Iris pigment epithelial cell (primary cell): ENCODE results near the gene GUCD1.
A peak's percentile ranks its signal among the peaks of the same experiment; 100 is the strongest.
"Not testable (repeated sequence)": the region's sequence is repeated elsewhere in the genome, so short reads cannot be mapped to it uniquely, and the experiment has no call there.

Source experiments
- DNase-seq: peaks from one replicate; pipeline ENCODE4 v3.0.0-alpha.2; 2011; ENCODE audit warnings: low read depth

GUCD1 gene

DNA sequence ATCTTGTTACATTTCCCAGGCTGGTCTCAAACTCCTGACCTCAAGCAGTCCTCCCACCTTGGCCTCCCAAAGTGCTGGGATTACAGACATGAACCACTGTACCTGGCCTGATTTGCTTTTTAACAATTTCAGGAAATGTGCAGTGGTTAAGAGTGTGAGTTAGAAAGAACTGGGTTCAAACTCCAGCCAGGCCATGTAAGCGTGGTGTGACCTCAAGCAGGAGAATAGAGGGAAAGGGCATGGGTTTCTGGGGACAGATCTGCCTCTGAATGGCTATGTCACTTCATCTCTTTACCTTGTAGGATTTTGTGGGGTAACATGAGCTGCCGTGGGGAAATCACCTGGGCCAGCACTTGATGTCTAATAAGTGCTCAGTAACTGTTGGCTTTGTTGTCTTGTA is 10.1 kb upstream of the GUCD1 start:
- DNase-seq, result no peak

DNA sequence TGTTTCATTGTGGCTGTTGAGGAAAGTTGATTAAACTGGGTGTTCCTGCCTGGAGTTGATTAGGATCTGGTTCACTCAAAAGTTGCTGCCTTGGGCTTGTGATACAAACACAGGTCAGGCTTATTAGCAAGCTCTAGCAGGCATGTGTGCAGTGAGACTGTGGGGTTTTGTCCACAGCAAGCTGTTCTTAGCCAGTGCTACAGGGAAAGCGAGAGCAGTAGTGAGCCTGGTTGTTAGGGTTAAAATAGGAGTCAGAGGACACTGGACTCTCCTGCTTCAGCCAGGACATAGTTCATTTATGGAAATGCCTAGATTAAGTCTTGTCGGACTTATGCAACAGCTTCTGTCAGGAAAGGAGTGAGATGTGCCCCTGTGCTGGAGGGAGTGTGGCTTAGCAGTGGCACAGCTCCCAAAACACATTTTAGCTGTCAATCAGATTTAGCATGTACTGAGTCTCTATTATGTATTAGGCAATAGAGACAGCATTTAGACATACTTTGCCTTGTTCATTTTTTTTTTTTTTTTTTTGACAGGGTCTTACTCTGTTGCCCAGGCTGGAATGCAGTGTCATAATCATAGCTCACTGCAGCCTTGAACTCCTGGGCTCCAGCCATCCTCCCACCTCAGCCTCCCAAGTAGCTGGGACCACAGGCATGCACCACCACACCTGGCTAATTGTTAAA is 9.6 kb upstream of the GUCD1 start:
- DNase-seq, result peak; percentile 78

DNA sequence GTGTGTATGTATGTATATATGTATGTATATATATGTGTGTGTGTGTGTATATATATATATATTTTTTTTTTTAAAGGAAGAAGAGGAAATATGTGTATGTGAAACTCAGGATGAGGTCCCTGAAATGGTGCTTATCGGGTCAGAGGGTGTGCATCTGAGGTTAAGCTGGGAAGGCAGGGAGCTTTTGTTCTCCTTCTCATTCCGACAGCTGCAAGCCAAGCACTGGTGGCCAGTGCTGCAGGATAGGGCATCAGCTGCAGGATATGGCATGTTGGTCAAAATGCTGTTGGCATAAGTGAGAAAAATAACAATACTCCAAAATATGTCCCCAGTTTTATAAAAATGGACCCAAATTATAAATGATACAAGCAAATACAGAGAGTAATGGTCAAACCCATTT is 8.3 kb upstream of the GUCD1 start:
- DNase-seq, result no peak

DNA sequence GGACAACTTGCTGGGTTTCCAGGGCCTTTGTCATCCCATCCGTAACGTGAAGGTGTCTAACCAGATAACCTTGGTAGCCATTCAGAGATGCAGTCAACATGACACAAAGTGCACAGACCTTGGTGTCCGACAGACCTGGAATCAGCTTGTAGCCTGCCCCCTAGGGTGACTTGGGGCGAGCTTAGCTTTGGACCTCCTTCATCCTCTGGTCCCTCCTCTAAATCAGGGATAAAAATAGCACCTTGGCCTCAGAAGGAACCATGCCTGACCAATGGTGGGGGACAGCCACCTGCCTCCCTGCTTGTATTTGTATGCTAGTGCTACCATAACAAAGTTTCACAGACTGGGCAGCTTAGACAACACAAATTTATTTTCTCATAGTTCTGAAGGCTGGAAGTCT is 4.5 kb upstream of the GUCD1 start:
- no peak for DNase-seq

DNA sequence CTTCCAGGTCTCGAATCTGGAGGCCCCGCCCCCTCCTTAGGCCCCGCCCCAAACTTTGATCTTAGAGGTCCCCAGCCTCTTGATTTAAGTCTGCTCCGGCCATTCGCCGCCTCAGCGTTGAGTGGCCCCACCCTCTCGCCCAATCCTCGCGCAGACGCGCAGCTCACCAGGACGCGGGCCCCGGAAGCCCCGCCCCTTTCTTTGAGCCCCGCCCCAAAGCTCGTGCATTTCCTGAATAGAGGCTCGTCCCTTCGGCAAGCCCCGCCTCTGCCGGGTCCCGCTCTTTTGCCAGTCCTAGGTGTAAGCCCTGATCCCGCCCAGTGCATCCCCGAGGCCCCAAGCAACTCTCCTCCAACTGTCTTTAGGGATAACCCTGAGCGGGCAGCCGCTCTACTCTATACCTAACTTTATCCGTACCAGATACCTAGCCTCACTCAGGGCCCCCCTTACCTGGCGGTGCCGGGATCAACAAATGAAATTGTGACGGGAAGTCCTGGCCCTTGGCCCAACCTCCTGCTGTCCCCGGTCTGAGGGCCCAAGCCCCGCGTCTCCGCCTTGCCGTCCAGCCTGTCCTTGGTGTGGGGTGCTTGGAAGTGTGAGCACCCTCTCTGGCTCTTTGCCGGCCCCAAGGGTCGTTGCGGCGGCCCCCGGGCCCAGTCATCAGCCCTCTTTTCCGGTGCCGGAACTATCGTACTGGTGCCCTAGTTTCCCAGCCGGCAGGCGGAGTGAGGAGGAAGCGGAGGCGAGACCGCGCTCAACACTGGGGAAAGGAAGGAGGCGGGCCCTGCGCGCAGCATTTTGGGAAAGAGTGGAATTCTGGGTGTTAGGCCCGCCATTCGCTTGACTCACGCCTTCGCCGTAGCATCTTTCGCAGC is 464 bp upstream of the GUCD1 start, which contains the start of gene SNRPD3:
TSS of gene SNRPD3 (plus strand) at position 835 of the 875 bp plus-strand sequence. CDS start 1,676 bp downstream, outside the sequence.
- peak; percentile 98 for DNase-seq

DNA sequence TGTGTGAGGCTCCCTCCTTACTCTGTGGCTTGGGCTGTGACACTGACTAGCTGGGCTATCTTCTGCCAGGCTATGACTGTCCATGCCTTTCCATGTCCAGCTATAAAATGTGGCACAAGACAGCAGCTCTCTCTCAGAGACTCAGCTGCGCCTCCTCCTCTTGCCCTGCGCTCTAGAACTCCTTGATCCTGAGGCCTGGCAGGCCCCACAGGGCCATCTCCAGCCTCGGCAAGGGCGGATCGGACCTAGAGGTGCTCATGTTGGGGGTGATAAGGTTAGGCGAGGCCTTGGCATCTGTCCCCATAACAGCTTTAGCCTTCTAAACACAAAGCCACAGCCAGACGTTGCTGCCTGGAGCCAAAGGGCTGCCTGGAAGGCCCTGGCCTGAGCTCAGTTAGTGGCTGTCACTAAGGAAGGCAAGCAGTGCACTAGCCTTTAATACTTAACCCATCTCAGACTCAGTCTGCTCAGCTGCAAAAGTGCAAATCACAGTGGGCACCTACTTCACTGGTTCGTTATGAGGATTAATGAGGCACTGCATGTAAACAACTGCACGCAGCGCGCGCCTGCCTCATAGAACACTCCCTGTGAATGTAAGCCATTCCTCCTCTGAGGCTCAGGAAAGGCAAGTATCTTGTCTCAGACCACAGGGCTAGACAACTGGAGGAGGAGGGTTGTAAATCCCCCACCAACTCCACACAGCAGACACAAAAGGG is 1.2 kb downstream of the GUCD1 start:
- no peak for DNase-seq

DNA sequence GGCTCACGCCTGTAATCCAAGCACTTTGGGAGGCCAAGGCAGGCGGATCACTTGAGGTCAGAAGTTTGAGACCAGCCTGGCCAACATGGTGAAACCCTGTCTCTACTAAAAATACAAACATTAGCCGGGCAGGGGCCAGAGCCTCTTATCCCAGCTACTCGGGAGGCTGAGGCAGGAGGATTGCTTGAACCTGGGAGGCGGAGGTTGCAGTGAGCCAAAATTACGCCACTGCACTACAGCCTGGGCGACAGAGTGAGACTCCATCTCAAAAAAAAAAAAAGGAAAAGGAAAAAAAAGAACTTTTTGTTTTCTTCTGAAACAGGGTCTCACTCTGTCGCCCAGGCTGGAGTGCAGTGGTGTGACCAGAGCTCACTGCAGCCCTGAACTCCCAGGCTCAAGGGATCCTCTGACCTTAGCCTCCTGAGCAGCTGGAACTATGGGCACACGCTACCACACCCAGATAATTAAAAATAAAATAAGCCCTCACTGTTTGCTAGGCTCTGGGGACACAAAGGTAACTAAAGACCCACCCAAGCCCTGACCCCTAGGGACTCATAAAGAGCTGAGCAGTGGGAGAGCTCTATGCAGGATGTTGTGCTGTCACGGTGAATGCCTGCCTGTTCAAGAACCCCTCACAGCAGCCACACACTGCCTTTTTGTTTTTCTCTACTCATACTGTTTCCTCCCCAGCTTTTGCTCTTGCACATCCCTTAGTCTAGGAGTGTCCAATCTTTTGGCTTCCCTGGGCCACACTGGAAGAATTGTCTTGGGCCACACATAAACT is 2.2 kb downstream of the GUCD1 start:
- DNase-seq, result not testable (repeated sequence)

DNA sequence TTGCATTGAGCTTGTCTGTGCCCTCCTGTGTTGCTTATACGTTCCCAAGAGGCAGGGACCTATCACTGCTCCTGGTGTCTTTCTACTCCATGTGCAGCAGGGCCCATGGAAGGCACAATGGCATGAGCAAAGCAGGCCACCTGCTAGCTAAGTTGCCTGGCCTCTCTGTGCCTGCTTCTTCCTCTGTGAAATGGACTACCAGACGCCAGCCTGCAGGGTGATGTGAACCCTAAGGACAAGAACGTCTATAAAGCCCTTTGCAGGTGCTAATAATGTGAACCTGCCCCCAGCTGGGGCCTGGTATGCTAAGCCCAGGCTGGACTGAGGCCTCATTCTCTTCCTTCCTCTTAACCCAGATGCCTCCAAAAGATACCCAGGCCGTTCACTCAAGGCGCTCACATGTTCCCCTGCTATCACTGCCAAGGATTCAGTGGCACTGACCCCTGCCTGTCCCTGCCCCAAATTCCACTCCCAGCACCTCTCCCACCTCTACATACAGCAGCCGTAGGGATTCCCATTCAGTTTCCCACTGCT is 4.0 kb downstream of the GUCD1 start:
- no peak for DNase-seq

DNA sequence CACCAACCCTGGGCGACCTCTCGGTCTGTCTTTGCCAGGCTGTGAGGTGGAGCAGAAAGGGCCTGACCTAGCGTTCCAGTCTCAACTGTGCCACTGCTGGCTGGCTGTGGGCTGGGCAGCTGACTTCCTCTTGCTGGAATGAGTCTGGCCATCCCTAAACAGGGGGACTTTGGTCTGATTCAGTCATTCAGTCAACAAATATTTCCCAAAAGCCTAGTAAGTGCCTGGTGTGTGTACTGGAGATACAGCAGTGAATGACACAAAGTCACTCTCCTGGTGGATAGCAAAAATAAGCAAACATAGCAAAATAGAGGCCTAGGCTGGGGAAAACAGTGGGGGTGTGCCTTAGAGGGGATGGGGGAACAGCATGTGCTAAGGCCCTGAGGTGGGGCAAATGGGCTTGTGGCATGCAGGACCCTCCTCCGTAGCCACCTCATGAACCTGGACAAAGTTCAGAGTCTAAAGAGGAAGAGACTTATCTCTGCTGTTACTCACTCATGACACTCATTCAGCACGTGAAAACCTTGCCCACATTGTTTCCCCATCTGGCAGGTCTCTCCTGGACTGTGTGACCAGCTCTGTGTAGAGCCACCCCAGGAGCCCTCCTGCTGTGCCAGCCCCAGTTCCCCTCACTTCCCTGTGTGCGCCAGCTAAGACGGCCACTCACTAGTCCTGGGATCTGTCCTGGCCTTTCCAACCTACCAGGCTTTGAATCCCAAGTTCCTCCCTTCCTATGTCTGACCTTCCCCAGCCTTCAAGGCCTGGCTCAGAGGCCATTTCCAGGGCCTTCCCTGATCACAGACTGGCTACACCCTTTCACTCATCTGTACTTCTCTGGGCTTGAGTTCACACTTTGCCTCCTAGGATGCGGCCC is 4.7 kb downstream of the GUCD1 start:
- peak; percentile 14 for DNase-seq

DNA sequence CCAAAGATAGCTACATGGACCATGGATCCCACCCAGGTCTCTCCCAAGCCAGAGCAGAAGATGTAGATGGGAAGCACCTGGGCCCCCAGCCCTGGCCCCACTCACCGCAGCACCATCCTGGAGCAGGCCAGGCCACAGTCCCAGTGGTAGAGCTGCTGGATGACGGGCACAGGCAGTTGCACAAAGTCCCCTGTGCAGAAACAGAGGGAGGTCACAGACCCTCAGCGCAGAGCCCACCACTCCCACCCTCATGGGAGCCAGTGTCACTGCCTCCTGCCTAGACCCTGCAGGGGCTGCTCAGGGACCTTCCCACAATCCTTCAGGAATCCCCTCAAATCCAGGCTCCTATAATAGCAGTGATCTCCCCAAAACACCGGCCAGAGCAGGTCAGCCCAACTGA is 6.1 kb downstream of the GUCD1 start:
- DNase-seq, result no peak

DNA sequence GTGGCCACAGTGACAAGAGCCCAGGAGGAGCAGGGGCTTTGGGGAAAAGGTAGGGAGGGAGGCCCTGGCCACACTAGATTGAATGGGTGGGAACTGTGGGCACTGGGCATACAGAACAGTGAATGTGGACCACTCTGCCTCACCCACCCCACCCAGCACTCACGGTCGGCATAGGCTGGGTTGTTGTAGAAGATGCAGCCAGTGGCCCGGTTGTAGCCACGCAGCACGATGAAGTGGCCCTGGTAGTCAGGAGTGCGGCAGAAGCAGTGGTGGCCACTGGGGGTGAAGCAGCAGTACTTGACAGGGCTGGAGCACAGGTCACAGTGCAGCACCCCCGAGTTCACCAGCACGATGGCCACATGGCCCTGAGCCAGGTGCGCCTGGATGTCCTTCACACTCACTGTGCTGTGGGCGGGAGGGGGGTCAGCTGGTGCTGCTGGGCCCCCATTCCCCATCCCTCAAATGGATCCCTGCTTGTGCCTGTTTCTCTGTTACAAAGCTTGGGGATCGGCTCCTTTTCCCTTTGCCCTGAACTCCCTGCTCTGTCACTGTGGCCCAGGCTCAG is 11.2 kb downstream of the GUCD1 start:
- DNase-seq, result no peak

DNA sequence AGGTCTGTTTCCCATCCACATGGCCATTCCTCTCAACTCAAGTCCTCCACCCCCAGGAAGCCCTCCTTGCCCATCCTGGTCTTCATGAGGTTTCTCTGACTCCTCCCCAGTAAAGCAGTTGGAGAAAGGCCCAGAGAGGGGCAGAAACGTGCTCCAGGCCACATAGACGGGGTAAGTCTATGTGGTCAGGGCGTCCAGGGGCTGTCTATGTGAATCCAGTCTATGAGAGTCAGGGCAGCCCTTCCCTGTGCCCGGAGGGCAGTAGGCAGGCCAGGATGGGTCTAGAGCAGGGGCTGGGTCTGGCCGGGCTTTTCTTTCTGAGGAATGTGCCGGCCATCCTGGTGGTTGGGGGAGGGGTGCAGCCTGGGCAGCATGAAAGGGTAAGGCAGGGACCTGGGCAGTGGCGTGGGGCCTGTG is 11.7 kb downstream of the GUCD1 start:
- DNase-seq, result no peak

DNA sequence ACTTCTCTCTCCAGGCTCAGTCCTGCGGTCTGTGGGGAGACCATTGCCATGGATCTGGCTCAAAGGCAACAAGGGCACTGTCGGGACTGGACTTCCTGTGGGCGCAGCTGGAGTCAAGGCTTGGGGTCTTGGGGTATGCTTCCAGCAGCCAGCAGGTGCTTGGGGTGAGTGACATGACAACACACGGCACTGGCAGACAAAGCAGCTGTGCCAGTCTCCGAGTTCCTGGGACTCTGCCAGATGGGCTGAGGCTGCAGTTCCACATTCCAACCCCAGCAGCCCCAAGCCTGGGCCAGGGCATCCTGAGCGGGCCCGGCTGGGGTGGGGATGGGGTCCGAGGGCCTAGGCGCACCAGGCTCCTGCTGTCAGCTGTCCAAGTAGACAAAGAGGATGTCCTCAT is 12.3 kb downstream of the GUCD1 start:
- DNase-seq, result no peak

DNA sequence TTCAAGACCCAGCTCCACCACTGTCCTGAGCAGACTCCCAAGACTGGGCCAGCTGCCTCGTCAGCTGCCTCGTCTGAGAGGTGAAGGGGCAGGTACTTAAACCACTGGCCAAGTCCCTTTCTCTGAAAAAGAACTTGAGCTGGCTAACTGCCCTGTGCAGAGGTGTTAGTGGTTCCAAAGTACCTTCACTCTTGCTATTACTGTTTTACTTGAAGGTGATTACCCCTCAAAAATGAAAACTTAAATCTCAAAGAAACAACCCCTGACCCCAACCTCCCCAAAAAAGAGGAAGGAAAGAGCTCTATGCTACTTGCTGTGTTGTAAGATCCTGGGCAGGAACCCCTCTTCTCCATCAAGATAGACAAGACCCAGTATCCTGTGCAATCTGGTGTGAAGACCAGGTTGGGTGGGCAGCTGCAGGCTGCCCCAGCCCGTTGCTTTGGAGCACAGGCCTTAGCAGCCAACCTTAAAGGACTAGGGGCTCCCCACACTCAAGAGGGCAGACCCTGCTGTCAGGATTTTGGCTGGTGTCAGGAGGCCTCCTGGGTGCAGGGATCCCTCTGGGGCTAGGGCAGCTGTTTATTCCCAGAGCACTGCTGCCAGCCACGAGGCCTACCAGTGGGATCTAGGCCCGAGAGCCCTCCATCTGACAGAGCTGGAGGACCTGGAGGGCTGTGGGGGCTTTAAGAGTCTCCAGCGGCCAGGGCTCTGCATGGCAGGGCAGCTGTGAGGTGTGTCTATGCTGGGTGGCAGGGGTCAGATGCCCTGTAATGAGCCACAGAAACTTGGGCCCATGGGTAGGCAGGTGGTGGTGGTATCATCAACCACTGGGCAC is 13.0 kb downstream of the GUCD1 start:
- no peak for DNase-seq

DNA sequence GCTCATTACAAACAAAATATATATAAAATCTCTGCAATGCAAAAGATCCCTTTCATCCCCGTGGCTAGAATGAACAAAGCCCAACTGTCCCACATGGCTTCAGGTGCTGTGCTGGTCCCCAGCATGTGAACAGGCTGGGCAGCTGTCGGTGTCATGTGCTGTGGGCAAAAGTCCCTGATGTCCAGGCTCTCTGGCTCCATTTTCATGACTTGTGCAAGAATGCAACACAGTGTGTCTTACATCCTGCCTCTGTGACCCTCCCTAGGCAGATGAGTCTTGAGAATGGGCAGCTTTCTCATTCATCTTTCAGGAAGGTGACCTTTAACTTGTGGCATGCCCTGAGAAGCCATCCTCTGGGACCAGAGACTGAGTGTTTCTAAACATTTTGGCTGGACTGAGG is 14.5 kb downstream of the GUCD1 start:
- no peak for DNase-seq

DNA sequence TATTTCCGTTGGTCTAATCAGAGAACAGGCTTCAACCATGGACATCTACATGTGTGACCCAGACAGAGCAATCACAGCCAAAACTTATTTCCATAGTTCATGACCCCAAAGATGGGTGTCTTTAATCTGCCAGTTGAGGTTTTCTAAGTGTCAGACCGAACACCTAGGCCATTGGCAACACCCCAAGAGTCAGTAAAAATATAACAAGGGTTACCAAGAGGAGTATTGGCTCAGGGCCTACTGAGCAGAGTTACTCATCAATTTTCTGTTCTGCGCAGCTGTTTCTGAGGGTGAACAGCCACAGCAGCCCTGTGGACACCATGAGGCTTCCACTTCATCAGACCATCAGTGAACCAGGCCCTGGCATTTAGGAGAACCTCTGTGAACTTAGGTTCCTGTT is 18.8 kb downstream of the GUCD1 start:
- peak; percentile 8 for DNase-seq

DNA sequence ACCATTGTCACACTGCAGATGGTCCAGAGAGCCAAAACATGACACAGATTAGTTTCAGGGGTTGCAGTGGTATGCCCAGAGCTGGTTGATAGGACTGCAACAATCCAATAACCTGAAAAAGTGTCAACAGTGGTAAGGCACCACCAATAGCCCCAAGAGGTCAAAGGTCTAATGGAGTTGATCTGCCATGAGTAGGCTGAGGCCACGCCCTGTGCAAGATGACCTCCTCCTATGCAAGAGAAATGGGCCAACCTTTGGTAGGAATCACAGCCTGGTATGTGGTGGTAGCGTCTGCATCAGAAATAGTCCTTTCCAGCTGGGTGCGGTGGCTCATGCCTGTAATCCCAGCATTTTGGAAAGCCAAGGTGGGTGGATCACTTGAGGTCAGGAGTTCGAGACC is 19.6 kb downstream of the GUCD1 start:
- DNase-seq, result no peak

DNA sequence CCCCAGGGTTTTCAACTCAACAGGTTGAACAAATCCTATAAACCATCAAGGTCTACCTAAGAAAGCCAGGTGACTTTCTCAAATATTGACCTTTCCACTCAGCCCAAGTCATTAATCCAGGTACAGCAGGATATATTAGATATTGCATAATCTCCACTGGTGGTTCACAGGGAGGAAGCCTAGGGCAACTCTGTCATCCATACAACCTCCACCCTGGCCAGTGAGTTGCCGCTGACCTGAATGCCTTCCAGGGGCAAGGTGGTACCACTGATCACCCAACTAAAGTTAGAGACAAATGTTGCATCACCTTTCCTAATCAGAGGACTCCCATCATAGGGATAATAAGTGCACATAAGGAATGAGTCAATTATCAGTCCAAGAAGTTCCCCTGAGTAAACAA is 22.9 kb downstream of the GUCD1 start:
- DNase-seq, result no peak

DNA sequence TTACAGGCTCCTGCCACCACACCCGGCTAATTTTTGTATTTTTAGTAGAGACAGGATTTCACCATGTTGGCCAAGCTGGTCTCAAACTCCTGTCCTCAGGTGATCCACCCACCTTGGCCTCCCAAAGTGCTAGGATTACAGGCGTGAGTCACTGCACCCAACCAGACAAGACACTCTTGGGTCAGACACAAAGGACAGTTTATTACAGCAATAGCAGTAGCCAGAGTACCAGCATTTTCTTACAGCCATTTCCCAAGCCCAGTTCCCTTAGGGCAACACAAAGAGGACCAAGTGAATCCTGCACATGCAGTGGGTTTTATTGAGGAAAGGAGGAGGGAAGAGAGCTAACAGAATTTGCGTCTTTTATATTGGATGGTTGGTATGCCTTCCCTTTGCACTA is 24.0 kb downstream of the GUCD1 start:
- not testable (repeated sequence) for DNase-seq
